Endodermal cell (in vitro differentiated cells): ENCODE results near the gene STX12. TPM values are rescaled to one million over a fixed set of nuclear protein-coding genes. Genes with fewer than 3 reads are reported as not detected.

Source experiments
- DNase-seq: peaks from one replicate; pipeline ENCODE4 v3.0.0-alpha.2; 2017
- H3K27ac ChIP-seq: 2 replicates; pipeline ENCODE4 v1.5.1; 2013; ENCODE audit warnings: mild to moderate bottlenecking, low read depth, low read length, moderate library complexity
- H3K27me3 ChIP-seq: 2 replicates; pipeline ENCODE4 v1.6.1; 2013; ENCODE audit warnings: mild to moderate bottlenecking, low read length, moderate library complexity; ENCODE audit not compliant: insufficient read depth, control insufficient read depth, poor library complexity, severe bottlenecking
- H3K36me3 ChIP-seq: 2 replicates; pipeline ENCODE4 v1.7.0; 2013; ENCODE audit warnings: mild to moderate bottlenecking, low read length, moderate library complexity; ENCODE audit not compliant: control insufficient read depth, insufficient read depth
- H3K4me1 ChIP-seq: one replicate; pipeline ENCODE4 v1.7.0; 2013; ENCODE audit warnings: low read length; ENCODE audit not compliant: control insufficient read depth, insufficient read depth
- H3K4me3 ChIP-seq: 2 replicates; pipeline ENCODE4 v1.5.1; 2013; ENCODE audit warnings: mild to moderate bottlenecking, low read length, moderate library complexity
- H3K9ac ChIP-seq: 2 replicates; pipeline ENCODE4 v1.6.1; 2013; ENCODE audit warnings: mild to moderate bottlenecking, low read length, moderate library complexity; ENCODE audit not compliant: poor library complexity, severe bottlenecking; ENCODE audit errors: extremely low read depth
- H3K9me3 ChIP-seq: 2 replicates; pipeline ENCODE4 v1.6.1; 2013; ENCODE audit warnings: mild to moderate bottlenecking, low read length, moderate library complexity; ENCODE audit not compliant: control insufficient read depth
- H3K27ac Mint-ChIP-seq: 2 replicates; pipeline ENCODE4 v1.8.0; 2020; ENCODE audit warnings: mixed read lengths
- H3K27me3 Mint-ChIP-seq: 2 replicates; pipeline ENCODE4 v1.8.0; 2021; ENCODE audit warnings: mild to moderate bottlenecking, mixed read lengths; ENCODE audit not compliant: insufficient read depth
- H3K36me3 Mint-ChIP-seq: 2 replicates; pipeline ENCODE4 v1.8.0; 2020; ENCODE audit warnings: low read depth, mixed read lengths
- H3K4me1 Mint-ChIP-seq: 2 replicates; pipeline ENCODE4 v1.8.0; 2020; ENCODE audit warnings: mixed read lengths
- H3K4me3 Mint-ChIP-seq: 2 replicates; pipeline ENCODE4 v1.8.0; 2020; ENCODE audit warnings: mild to moderate bottlenecking, moderate library complexity, mixed read lengths
- H3K9me3 Mint-ChIP-seq: 2 replicates; pipeline ENCODE4 v1.8.0; 2020; ENCODE audit warnings: mild to moderate bottlenecking, mixed read lengths
- WGBS, 2 experiments: methylation state at CpG; one replicate each; pipeline versions ENCODE4 v1.1.5 to v1.1.7; 2013; ENCODE audit warnings: missing lambda C conversion rate in 2 of 2, mixed read lengths in 1 of 2; ENCODE audit not compliant: insufficient coverage in 1 of 2, insufficient read length in 1 of 2; 5-methylcytosine and 5-hydroxymethylcytosine counted together
- total RNA-seq, 2 donors: library from RNA; stranded (reverse); fragmentation: NEBNext Ultra II Directional in 1 of 2; extraction: Animal tissue kit (Norgen Biotek cat#: 25700) in 1 of 2; gene quantifications; 2 replicates in 1 of 2; 3 replicates in 1 of 2; pipeline ENCODE4 v1.2.1, GENCODE V29; 2021
- TF ChIP-seq, protein P1 (sequence below): fragments of 200-600 bp; sonication (generic); conservative IDR thresholded peaks from 2 replicates; pipeline ENCODE4 v1.5.0; 2021; ENCODE audit warnings: antibody characterized with exemption, mild to moderate bottlenecking

STX12 gene
- total RNA-seq, 2 donors from 2014 or later: 19.5 to 23.3 TPM

DNA sequence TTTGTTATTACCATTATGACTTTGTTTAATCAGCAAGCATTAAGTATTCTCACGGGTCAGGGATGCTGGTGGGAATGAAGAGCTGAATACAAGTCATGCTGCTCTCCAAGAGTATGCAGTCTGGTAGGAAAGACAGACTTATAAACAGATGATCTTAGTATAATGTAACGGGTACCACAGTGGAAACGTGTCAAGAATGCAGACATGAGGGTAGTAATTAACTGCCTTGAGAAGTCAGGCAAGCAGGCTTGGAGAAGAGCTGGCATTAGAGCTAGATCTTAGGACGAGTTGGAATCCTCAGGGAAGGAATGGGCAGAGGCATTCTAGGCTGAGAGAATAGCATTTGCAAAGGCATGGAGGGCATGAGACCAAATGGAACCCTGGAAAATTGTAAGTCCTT, 27.6 kb upstream of the STX12 start:
- WGBS, 2 experiments: 90 to 97% methylated on average over 4 of the region's 4 CpGs

DNA sequence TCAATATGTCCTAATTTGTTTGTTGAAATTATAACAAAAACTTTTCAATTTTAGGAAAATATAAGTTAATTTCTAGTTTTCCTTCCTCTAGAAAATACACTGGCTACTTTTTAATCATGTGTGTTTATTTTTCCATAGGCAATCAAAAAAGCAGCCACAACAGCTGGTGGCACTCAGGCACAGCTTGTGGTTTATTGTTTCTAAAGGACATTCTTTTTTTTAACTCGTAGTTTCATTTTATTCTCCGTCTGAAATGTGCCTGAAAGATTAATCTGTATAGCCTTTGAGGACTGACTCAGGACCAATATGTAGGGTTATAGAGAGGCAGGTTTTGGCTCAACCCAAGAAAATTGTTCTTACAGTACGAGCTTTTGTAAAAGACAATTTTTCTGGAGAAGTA, 20.7 kb upstream of the STX12 start:
- no peak overlapping the region for H3K27ac ChIP-seq
- no peak overlapping the region for H3K4me3 Mint-ChIP-seq
- H3K27ac Mint-ChIP-seq: no peak overlapping the region
- H3K9me3 Mint-ChIP-seq: no peaks in the 10 kb centered on the region
- no peak for DNase-seq
- no peak overlapping the region for H3K9ac ChIP-seq
- H3K4me3 ChIP-seq: no peak overlapping the region
- no peaks in the 10 kb centered on the region for H3K4me1 ChIP-seq
- no peaks in the 10 kb centered on the region for H3K4me1 Mint-ChIP-seq
- H3K36me3 Mint-ChIP-seq: peaks cover 47% of the 10 kb centered on the region
- no peaks in the 10 kb centered on the region for H3K9me3 ChIP-seq
- peaks cover 55% of the 10 kb centered on the region for H3K36me3 ChIP-seq
- no peaks in the 10 kb centered on the region for H3K27me3 Mint-ChIP-seq
- no peaks in the 10 kb centered on the region for H3K27me3 ChIP-seq
- TF ChIP-seq, protein P1, sequence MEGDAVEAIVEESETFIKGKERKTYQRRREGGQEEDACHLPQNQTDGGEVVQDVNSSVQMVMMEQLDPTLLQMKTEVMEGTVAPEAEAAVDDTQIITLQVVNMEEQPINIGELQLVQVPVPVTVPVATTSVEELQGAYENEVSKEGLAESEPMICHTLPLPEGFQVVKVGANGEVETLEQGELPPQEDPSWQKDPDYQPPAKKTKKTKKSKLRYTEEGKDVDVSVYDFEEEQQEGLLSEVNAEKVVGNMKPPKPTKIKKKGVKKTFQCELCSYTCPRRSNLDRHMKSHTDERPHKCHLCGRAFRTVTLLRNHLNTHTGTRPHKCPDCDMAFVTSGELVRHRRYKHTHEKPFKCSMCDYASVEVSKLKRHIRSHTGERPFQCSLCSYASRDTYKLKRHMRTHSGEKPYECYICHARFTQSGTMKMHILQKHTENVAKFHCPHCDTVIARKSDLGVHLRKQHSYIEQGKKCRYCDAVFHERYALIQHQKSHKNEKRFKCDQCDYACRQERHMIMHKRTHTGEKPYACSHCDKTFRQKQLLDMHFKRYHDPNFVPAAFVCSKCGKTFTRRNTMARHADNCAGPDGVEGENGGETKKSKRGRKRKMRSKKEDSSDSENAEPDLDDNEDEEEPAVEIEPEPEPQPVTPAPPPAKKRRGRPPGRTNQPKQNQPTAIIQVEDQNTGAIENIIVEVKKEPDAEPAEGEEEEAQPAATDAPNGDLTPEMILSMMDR: no peak
- 95 to 96% methylated on average over 3 of the region's 3 CpGs for WGBS, 2 experiments

More for the DNA sequence above, 27.6 kb upstream of the STX12 start:
- Histone ChIP-seq H3K9me3 (no peaks in the 10 kb centered on the region), H3K4me1 (no peaks in the 10 kb centered on the region), H3K9ac (no peak overlapping the region), H3K4me3 (no peak overlapping the region), H3K27me3 (no peaks in the 10 kb centered on the region), H3K36me3 (peaks cover 47% of the 10 kb centered on the region), H3K27ac (no peak overlapping the region)
- H3K4me1 Mint-ChIP-seq: no peaks in the 10 kb centered on the region
- H3K27me3 Mint-ChIP-seq: no peaks in the 10 kb centered on the region
- DNase-seq: no peak
- peaks cover 39% of the 10 kb centered on the region for H3K36me3 Mint-ChIP-seq
- no peak overlapping the region for H3K4me3 Mint-ChIP-seq
- no peaks in the 10 kb centered on the region for H3K9me3 Mint-ChIP-seq
- TF ChIP-seq, protein P1: no peak
- no peak overlapping the region for H3K27ac Mint-ChIP-seq

DNA sequence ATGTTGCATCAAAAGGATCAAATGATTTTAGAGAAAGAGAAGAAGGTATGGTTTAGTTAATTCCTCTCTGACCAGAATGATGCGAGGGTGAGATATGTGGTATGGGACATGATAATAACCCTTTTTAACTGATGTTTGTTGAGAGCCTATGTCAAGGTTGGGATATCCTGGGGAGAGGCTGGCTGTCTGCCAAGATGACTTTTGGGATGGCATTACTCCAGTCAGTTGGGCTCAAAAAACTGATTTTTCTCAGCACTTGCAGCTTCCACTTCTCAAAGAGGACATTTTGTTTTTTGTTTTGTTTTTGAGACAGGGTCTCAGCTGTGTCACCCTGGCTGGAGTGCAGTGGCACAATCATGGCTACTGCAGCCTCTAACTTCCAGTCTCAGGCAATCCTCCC, 17.7 kb upstream of the STX12 start:
- Histone ChIP-seq H3K36me3 (peaks cover 46% of the 10 kb centered on the region), H3K4me1 (no peaks in the 10 kb centered on the region), H3K4me3 (no peak overlapping the region), H3K9me3 (no peaks in the 10 kb centered on the region), H3K9ac (no peak overlapping the region), H3K27me3 (no peaks in the 10 kb centered on the region), H3K27ac (no peak overlapping the region)
- WGBS, 2 experiments: 94 to 100% methylated on average over 1 of the region's 1 CpG
- DNase-seq: no peak
- H3K9me3 Mint-ChIP-seq: no peaks in the 10 kb centered on the region
- H3K27me3 Mint-ChIP-seq: no peaks in the 10 kb centered on the region
- TF ChIP-seq, protein P1: no peak
- H3K27ac Mint-ChIP-seq: no peak overlapping the region
- no peak overlapping the region for H3K4me3 Mint-ChIP-seq
- H3K4me1 Mint-ChIP-seq: peaks cover 2% of the 10 kb centered on the region
- peaks cover 39% of the 10 kb centered on the region for H3K36me3 Mint-ChIP-seq
